Tibial artery (tissue), 4 donors: ENCODE results near the gene NR4A3.

Source experiments
- DNase-seq, 2 donors: peaks; one replicate each; pipeline ENCODE4 v3.0.0-alpha.2; 2019
- H3K27ac ChIP-seq, 2 donors: fragments of 200-600 bp; sonication (generic) in 1 of 2; 1 replicate in 1 of 2; 2 replicates in 1 of 2; pipeline ENCODE4 v1.5.1; 2018 to 2019; ENCODE audit warnings: mild to moderate bottlenecking in 1 of 2
- H3K27me3 ChIP-seq, 2 donors: fragments of 200-600 bp; sonication (generic) in 1 of 2; one replicate each; pipeline versions ENCODE4 v1.5.1 to v1.6.0; 2016 to 2019
- H3K36me3 ChIP-seq, 3 donors: fragments of 200-600 bp; sonication (generic) in 2 of 3; one replicate each; pipeline ENCODE4 v1.5.1; 2016 to 2019; ENCODE audit warnings: mild to moderate bottlenecking in 2 of 3
- H3K4me1 ChIP-seq, 4 donors: fragments of 200-600 bp; sonication (generic) in 2 of 4; 1 replicate in 3 of 4; 2 replicates in 1 of 4; pipeline ENCODE4 v1.5.1; 2016 to 2019
- H3K4me3 ChIP-seq, 2 donors: fragments of 200-600 bp; sonication (generic) in 1 of 2; 1 replicate in 1 of 2; 2 replicates in 1 of 2; pipeline ENCODE4 v1.5.1; 2018 to 2019; ENCODE audit warnings: mild to moderate bottlenecking in 2 of 2
- H3K9me3 ChIP-seq, 3 donors: fragments of 200-600 bp; sonication (generic) in 1 of 3; one replicate each; pipeline ENCODE4 v1.5.1; 2016 to 2019
- intact Hi-C: fragments of 100-400 bp; cut with DNase I; formaldehyde crosslinking; loops from one replicate; pipeline ENCODE4 v1.15.0; 2023; ENCODE audit warnings: low total_unique reads
- TF ChIP-seq, protein P1 (sequence below), 2 experiments: fragments of 200-600 bp in 1 of 2; fragments of 450-650 bp in 1 of 2; IDR thresholded peaks; one replicate each; pipeline ENCODE4 v1.5.1; 2017 to 2019; ENCODE audit warnings: antibody characterized with exemption in 2 of 2, mild to moderate bottlenecking in 1 of 2, moderate library complexity in 1 of 2

Gene NR4A3

GRCh38 chr9:99796231-99796630, 25.5 kb upstream of the NR4A3 start:
- DNase-seq = no peak

GRCh38 chr9:99801775-99802174, 19.9 kb upstream of the NR4A3 start:
- Histone ChIP-seq H3K27me3 (no peaks in the 10 kb centered on the region), H3K4me3 (no peak overlapping the region), H3K36me3 (peaks cover 0 to 5% (median 0%) of the 10 kb centered on the region in 3 donors), H3K4me1 (no peaks in the 10 kb centered on the region), H3K27ac (no peak overlapping the region), H3K9me3 (no peaks in the 10 kb centered on the region)
- TF ChIP-seq, protein P1, sequence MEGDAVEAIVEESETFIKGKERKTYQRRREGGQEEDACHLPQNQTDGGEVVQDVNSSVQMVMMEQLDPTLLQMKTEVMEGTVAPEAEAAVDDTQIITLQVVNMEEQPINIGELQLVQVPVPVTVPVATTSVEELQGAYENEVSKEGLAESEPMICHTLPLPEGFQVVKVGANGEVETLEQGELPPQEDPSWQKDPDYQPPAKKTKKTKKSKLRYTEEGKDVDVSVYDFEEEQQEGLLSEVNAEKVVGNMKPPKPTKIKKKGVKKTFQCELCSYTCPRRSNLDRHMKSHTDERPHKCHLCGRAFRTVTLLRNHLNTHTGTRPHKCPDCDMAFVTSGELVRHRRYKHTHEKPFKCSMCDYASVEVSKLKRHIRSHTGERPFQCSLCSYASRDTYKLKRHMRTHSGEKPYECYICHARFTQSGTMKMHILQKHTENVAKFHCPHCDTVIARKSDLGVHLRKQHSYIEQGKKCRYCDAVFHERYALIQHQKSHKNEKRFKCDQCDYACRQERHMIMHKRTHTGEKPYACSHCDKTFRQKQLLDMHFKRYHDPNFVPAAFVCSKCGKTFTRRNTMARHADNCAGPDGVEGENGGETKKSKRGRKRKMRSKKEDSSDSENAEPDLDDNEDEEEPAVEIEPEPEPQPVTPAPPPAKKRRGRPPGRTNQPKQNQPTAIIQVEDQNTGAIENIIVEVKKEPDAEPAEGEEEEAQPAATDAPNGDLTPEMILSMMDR (IDR thresholded peaks at IDR 0.05) = no peak
- no peak for DNase-seq
- intact Hi-C loops = loop anchor here (10.0 kb wide), 2 partner anchors 213 to 617 kb away; no protein-coding TSS in a partner anchor

More at GRCh38 chr9:99796231-99796630, 25.5 kb upstream of the NR4A3 start:
- Histone ChIP-seq H3K4me3 (no peak overlapping the region), H3K4me1 (no peaks in the 10 kb centered on the region), H3K27ac (no peak overlapping the region), H3K36me3 (no peaks in the 10 kb centered on the region), H3K27me3 (no peaks in the 10 kb centered on the region), H3K9me3 (no peaks in the 10 kb centered on the region)
- TF ChIP-seq, protein P1 (IDR thresholded peaks at IDR 0.05) = no peak
- intact Hi-C loops = no loop called here

DNA sequence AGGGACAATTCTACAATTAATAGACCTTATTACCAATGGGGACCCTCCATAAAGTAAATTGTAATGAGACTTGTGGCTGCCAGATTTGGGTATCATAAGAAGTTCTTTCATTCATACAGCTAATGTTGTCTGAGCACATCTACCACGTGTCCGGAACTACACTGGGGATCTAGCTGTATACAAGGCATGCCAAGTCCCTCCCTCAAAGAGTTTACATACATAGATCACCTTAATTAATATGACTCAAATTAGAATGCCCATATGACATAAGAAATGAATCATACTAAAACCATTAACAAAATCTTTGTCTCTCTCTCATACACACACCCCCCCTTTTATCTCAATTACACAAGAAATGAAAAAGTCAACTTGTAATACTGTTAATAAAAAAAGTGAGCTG, 18.0 kb upstream of the NR4A3 start:
- Histone ChIP-seq H3K36me3 (peaks cover 0 to 5% (median 0%) of the 10 kb centered on the region in 3 donors), H3K9me3 (no peaks in the 10 kb centered on the region), H3K27me3 (no peaks in the 10 kb centered on the region), H3K27ac (no peak overlapping the region), H3K4me1 (no peaks in the 10 kb centered on the region), H3K4me3 (no peak overlapping the region)
- TF ChIP-seq, protein P1 (IDR thresholded peaks at IDR 0.05) = no peak
- intact Hi-C loops = loop anchor here (10.0 kb wide), 2 partner anchors 211 to 619 kb away; no protein-coding TSS in a partner anchor
- DNase-seq = no peak

- peak overlapping the region in 1 of 2 donors; percentile 14 for H3K27ac ChIP-seq
- TF ChIP-seq, protein P1 (IDR thresholded peaks at IDR 0.05) = peak; percentile 64 to 72
- intact Hi-C loops = loop anchor here (10.0 kb wide), 2 partner anchors 207 to 623 kb away; no protein-coding TSS in a partner anchor
- H3K4me1 ChIP-seq = no peaks in the 10 kb centered on the region
- no peaks in the 10 kb centered on the region for H3K27me3 ChIP-seq
- H3K4me3 ChIP-seq = no peak overlapping the region
- peak; percentile 81 to 83 for DNase-seq
- no peaks in the 10 kb centered on the region for H3K9me3 ChIP-seq
- H3K36me3 ChIP-seq = peaks cover 0 to 5% (median 0%) of the 10 kb centered on the region in 3 donors
Measured at GRCh38 chr9:99807276-99807852, 14.3 kb upstream of the NR4A3 start.

GRCh38 chr9:99807956-99808355, 13.7 kb upstream of the NR4A3 start:
- no peaks in the 10 kb centered on the region for H3K9me3 ChIP-seq
- intact Hi-C loops = loop anchor here (10.0 kb wide), 2 partner anchors 207 to 623 kb away; no protein-coding TSS in a partner anchor
- TF ChIP-seq, protein P1 (IDR thresholded peaks at IDR 0.05) = no peak
- no peaks in the 10 kb centered on the region for H3K27me3 ChIP-seq
- H3K27ac ChIP-seq = no peak overlapping the region
- H3K4me1 ChIP-seq = no peaks in the 10 kb centered on the region
- H3K36me3 ChIP-seq = peaks cover 0 to 5% (median 0%) of the 10 kb centered on the region in 3 donors
- no peak for DNase-seq
- no peak overlapping the region for H3K4me3 ChIP-seq
